ENCODE results near the gene SAP30BP.

The SAP30BP gene

DNA sequence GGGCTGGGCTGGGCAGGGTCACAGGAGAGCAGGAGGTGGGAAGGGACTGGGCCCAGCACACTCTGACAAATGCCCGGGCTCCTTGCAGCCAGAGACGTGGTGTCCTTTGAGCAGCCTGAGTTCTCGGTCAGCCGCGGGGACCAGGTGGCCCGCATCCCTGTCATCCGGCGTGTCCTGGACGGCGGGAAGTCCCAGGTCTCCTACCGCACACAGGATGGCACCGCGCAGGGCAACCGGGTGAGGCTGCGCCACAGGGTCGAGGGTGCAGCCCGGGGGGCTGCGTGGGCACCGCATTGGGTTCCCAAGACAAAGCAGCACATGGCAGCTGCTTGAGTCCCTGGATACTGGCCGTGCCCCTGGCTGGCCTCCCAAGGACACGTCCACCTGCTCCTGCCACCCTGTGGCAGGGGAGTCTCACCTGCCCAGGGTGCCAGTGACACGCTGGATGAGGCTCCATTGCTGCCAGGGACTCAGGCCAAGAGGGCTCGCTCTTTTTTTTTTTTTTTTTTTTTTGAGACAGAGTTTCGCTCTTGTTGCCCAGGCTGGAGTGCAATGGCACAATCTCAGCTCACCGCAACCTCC is 76.6 kb downstream of the SAP30BP start:
- no peak for DNase-seq

DNA sequence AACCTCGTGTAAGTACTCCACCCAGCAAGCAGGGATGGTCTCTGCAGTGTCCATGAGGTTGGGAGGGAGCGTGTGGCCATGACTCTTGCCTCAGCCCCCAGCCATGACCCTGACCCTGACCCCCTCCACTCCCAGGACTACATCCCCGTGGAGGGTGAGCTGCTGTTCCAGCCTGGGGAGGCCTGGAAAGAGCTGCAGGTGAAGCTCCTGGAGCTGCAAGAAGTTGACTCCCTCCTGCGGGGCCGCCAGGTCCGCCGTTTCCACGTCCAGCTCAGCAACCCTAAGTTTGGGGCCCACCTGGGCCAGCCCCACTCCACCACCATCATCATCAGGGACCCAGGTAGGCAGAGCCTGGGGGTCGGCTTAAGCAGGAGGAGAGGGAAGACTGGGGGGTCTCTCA is 81.6 kb downstream of the SAP30BP start:
- DNase-seq = no peak

- peak; percentile 38 for DNase-seq
These were observed 82.6 kb downstream of the SAP30BP start for GRCh38 chr17:75749545-75750389.

DNA sequence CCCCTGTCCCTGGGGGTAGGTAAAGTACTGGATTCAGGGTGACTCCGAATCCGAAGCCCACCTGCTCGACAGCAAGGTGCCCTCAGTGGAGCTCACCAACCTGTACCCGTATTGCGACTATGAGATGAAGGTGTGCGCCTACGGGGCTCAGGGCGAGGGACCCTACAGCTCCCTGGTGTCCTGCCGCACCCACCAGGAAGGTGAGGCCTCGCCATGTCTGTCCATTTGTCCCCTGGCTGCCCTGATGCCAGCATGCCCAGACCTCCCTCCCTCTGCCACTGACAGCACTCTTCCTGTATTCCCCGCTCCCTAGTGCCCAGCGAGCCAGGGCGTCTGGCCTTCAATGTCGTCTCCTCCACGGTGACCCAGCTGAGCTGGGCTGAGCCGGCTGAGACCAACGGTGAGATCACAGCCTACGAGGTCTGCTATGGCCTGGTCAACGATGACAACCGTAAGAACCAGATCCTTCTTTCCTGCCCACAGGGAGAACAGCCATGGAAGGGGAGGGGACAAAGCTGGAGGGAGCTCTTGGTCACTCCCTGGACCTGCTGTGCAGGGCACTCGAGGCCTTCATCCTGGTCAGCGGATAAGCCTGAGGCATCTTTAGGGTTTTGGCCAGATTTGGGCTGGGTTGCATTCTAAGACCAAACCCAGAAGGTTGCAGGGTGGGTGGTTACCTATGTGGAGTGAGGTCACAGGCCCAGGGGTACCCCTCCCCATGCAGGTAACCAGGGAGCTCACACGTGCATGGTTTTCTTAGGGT is 83.7 kb downstream of the SAP30BP start:
- no peak for DNase-seq

GRCh38 chr17:75751676-75752404 is 84.7 kb downstream of the SAP30BP start:
- no peak for DNase-seq

DNA sequence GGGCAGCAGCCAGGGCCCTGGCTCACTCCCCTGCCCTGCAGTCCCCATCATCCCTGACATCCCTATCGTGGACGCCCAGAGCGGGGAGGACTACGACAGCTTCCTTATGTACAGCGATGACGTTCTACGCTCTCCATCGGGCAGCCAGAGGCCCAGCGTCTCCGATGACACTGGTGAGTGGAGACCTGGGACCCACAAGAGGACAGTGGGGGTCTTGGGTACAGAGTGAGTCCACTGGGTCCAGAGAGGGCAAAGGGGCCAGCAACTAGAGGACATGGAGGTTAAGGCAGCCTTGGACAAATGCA is 85.2 kb downstream of the SAP30BP start:
- DNase-seq = no peak

DNA sequence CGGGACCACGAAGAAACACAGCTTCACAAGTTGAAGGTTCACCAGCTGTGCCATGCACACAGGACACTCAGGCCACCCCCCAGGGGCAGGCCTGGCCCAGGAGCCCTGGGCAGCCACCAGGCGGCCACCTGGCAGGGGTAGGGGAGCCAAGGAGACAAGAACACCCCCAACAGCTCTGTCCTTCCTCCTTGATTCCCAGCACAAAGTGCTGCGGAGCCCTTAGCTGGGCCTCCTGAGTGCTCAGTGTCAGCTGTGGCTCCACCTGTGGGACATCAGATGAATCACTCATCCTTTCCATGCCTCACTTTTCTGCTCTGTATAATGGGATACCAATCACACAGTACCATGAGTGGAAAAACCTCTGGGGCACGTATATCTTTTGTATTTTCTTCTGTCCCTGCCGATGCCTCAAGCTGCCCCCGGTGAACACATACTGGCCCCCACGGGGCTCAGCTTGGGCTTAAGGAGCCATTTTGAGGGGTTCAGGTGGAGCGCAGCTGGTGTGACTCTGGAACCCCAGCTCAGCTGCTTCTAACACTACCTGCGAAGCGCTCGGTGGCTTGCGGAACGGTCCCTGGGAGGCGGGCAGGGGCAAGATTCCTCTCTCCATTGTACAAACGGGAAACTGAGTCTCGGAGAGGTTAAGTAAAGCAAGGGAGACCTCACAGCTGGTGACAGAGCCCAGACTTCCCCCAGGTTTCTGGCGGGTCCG is 85.8 kb downstream of the SAP30BP start:
- DNase-seq = no peak

GRCh38 chr17:75753514-75754377 is 86.6 kb downstream of the SAP30BP start:
- DNase-seq = no peak

GRCh38 chr17:75754378-75755204 is 87.5 kb downstream of the SAP30BP start:
- DNase-seq = no peak

- no peak for DNase-seq
These were observed 88.2 kb downstream of the SAP30BP start for GRCh38 chr17:75755205-75755901.

- DNase-seq = no peak
These were observed 88.9 kb downstream of the SAP30BP start for GRCh38 chr17:75755990-75756389.

DNA sequence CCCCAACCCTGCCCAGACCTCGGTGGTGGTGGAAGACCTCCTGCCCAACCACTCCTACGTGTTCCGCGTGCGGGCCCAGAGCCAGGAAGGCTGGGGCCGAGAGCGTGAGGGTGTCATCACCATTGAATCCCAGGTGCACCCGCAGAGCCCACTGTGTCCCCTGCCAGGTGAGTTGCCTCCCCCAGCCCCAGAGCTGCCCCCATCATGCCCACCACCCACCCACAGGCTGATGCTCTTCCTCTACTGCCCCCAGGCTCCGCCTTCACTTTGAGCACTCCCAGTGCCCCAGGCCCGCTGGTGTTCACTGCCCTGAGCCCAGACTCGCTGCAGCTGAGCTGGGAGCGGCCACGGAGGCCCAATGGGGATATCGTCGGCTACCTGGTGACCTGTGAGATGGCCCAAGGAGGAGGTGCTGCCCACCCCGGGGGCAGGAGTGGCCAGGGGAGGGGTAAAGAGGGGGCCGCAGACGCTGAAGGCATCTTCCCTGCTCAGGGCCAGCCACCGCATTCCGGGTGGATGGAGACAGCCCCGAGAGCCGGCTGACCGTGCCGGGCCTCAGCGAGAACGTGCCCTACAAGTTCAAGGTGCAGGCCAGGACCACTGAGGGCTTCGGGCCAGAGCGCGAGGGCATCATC is 89.4 kb downstream of the SAP30BP start:
- DNase-seq = no peak

- no peak for DNase-seq
These were observed 90.0 kb downstream of the SAP30BP start for GRCh38 chr17:75757086-75757681.
